HFF-Myc (cell line): ENCODE measurements around the gene IPO11.

Experiments used
- DNase-seq: peaks from one replicate; pipeline ENCODE4 v3.0.0-alpha.2; 2011; ENCODE audit warnings: low read depth; ENCODE audit errors: extremely low read depth
- H3K4me3 ChIP-seq: replicated peaks from 2 replicates; pipeline ENCODE4 v1.5.1; 2011; ENCODE audit warnings: low read depth, mild to moderate bottlenecking, control low read depth, low read length
- TF ChIP-seq, protein P1 (sequence below): IDR thresholded peaks from 2 replicates; pipeline ENCODE4 v1.5.1; 2012; ENCODE audit warnings: mild to moderate bottlenecking, low read depth, low read length, control low read depth; ENCODE audit errors: missing control alignments

IPO11 gene

GRCh38 chr5:62600560-62601252 is 188.1 kb downstream of the IPO11 start:
- TF ChIP-seq, protein P1, sequence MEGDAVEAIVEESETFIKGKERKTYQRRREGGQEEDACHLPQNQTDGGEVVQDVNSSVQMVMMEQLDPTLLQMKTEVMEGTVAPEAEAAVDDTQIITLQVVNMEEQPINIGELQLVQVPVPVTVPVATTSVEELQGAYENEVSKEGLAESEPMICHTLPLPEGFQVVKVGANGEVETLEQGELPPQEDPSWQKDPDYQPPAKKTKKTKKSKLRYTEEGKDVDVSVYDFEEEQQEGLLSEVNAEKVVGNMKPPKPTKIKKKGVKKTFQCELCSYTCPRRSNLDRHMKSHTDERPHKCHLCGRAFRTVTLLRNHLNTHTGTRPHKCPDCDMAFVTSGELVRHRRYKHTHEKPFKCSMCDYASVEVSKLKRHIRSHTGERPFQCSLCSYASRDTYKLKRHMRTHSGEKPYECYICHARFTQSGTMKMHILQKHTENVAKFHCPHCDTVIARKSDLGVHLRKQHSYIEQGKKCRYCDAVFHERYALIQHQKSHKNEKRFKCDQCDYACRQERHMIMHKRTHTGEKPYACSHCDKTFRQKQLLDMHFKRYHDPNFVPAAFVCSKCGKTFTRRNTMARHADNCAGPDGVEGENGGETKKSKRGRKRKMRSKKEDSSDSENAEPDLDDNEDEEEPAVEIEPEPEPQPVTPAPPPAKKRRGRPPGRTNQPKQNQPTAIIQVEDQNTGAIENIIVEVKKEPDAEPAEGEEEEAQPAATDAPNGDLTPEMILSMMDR = no peak
- DNase-seq = no peak
- H3K4me3 ChIP-seq = no peak overlapping the region

DNA sequence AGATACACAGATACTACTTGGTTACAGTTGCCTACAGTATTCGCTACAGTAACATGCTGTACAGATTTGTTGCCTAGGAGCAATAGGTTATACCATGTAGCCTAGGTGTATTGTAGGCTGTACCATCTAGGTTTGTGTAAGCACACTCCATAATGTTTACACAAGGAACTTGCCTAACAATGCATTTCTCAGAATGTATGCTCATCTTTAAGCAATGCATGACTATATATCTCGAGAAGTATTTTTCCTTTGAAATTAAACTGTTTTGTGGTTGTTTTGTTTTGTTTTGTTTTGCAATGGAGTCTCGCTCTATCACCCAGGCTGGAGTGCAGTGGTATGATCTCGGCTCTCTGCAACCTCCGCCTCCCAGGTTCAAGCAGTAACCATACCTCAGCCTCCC is 191.4 kb downstream of the IPO11 start:
- TF ChIP-seq, protein P1 = no peak
- no peak overlapping the region for H3K4me3 ChIP-seq
- DNase-seq = no peak

- DNase-seq = no peak
- no peak overlapping the region for H3K4me3 ChIP-seq
- TF ChIP-seq, protein P1 = no peak
Observed at GRCh38 chr5:62605638-62606037, 193.1 kb downstream of the IPO11 start.

GRCh38 chr5:62606878-62607277 is 194.3 kb downstream of the IPO11 start:
- TF ChIP-seq, protein P1 = no peak
- DNase-seq = no peak
- no peak overlapping the region for H3K4me3 ChIP-seq

DNA sequence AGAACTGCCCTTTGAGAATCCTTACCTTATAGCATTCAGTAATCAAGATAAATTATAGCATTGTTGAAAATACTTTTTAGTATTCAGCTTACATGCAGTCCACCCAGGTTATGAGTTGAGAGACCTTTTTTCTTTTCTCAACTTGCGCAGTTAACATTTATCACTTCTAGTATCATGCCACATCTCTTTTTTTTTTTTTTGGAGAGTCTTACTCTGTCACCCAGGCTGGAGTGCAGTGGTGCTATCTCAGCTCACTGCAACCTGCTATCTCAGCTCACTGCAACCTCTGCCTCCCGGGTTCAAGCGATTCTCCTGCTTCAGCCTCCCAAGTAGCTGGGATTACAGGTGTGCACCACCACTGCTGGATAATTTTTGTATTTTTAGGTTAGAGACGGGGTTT is 195.1 kb downstream of the IPO11 start:
- H3K4me3 ChIP-seq = no peak overlapping the region
- TF ChIP-seq, protein P1 = no peak
- DNase-seq = no peak

GRCh38 chr5:62608529-62609511 is 196.3 kb downstream of the IPO11 start:
- no peak for DNase-seq
- no peak overlapping the region for H3K4me3 ChIP-seq
- TF ChIP-seq, protein P1 = no peak
